ENCODE results near the gene KCNJ15.

The KCNJ15 gene

GRCh38 chr21:38295997-38296764 is 39.4 kb downstream of the KCNJ15 start:
- TF ChIP-seq, protein P1, sequence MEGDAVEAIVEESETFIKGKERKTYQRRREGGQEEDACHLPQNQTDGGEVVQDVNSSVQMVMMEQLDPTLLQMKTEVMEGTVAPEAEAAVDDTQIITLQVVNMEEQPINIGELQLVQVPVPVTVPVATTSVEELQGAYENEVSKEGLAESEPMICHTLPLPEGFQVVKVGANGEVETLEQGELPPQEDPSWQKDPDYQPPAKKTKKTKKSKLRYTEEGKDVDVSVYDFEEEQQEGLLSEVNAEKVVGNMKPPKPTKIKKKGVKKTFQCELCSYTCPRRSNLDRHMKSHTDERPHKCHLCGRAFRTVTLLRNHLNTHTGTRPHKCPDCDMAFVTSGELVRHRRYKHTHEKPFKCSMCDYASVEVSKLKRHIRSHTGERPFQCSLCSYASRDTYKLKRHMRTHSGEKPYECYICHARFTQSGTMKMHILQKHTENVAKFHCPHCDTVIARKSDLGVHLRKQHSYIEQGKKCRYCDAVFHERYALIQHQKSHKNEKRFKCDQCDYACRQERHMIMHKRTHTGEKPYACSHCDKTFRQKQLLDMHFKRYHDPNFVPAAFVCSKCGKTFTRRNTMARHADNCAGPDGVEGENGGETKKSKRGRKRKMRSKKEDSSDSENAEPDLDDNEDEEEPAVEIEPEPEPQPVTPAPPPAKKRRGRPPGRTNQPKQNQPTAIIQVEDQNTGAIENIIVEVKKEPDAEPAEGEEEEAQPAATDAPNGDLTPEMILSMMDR (IDR thresholded peaks at IDR 0.05) = no peak

DNA sequence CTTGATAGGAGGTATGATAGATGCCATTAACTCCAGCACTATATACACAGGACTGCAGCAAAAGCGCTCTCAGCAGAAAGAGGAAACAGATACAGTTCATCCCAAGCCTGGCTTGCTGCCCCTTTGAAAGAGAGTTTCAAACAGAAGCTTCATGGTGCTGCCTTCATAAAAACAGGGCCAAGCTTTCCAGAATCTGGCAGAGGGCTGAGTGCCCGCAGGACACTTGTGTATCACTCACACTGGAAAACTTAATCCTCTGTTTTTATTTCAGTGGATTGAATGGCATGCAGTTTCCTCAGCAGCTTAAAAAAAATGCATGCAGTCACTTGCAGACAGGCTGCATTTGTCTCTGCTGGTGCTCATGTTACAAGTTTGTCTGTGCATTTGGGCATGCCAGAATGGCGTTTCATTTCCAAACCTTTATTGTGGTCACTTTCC is 40.4 kb downstream of the KCNJ15 start:
- TF ChIP-seq, protein P1 (IDR thresholded peaks at IDR 0.05) = no peak

- TF ChIP-seq, protein P1 (IDR thresholded peaks at IDR 0.05) = no peak
Measured at GRCh38 chr21:38297871-38298270, 41.1 kb downstream of the KCNJ15 start.

DNA sequence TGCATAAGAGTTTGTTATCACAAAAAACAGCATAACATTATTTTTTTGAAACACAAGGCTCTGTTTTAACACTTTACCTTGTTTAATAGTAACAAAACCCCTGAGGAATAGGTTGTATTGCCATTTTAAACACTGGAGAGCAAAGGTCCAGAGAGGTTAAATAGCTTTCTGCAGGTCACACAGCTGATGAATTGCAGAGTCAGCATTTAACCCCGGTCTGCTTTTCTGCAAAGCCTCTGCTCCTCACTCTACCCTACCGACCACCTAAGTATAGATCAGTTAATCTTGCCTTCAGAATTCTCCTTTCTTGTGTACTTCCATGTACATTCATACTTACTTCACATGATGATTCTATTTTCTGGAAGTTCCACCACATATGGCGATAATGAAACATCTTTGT is 42.0 kb downstream of the KCNJ15 start:
- TF ChIP-seq, protein P1 (IDR thresholded peaks at IDR 0.05) = no peak

GRCh38 chr21:38299671-38300070 is 42.9 kb downstream of the KCNJ15 start:
- TF ChIP-seq, protein P1 (IDR thresholded peaks at IDR 0.05) = no peak

DNA sequence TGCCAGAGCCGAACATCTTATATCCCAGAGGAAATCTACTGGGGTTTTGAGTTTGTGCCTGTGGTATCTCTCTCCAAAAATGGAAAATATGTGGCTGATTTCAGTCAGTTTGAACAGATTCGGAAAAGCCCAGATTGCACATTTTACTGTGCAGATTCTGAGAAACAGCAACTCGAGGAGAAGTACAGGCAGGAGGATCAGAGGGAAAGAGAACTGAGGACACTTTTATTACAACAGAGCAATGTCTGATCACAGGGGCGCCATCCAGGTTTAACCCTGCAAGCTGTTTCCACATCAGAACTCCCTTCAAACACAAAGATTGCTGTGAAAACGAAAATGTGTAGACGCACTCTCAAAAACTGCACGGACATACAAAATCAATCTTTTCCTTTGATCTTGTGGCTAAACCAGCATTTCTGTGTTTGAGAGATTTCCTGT is 43.4 kb downstream of the KCNJ15 start:
- TF ChIP-seq, protein P1 (IDR thresholded peaks at IDR 0.05) = no peak

- TF ChIP-seq, protein P1 (IDR thresholded peaks at IDR 0.05) = no peak
Measured at GRCh38 chr21:38301321-38302214, 44.8 kb downstream of the KCNJ15 start.
